EH (cell line): ENCODE results near the gene HEPN1.

Experiments
- DNase-seq: peaks from one replicate; pipeline ENCODE4 v3.0.0-alpha.2; 2015; ENCODE audit warnings: low read depth

HEPN1 gene

DNA sequence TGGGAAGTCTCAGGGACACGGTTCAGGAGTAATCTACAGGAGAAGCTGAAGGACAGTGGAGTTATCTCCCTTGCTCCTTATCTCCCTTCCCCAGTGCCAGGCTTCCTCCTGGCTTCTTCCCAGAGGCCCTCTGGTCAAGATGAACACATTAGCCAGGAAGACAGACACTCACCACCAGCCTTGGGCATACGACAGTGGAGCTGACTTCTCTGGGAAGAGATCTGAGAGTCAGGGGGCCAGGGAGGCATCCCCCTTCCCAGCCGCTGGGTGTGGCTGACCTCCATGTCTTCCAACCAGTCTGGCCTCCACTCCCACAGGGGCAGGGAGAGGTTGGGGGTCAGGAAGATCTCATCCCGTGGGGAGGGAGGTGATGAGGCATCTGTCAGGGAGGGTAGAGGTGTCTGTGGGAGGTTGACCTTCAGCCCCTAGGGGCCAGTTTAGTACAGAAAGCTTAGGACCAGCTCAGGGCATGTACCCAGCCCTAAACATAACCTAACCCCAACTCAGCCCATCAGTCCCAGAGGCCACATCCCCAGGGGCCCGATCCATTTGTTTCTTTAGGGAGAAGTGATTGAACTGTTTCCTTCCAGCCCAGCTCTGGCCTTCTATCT is 34.1 kb upstream of the HEPN1 start:
- no peak for DNase-seq

DNA sequence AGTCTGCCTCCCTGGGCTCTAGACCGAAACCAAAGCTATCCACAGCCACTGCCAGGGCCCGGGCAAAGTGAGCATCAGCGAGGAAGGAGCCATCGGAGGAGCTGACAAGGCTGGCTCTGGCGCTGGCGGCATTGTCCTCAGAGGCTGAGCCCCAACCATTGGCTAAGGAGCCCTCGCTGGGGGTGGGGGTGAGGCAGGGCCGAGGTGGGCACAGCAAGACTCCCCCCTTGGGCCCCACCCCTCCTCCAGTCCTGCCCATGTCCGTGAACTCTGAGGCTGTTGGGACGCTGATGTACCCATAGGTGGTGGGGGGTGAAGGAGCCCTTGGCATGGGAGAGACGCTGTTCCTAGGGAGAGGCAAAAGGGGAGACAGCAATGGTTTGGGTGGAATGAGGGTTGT is 32.6 kb upstream of the HEPN1 start:
- DNase-seq = no peak

DNA sequence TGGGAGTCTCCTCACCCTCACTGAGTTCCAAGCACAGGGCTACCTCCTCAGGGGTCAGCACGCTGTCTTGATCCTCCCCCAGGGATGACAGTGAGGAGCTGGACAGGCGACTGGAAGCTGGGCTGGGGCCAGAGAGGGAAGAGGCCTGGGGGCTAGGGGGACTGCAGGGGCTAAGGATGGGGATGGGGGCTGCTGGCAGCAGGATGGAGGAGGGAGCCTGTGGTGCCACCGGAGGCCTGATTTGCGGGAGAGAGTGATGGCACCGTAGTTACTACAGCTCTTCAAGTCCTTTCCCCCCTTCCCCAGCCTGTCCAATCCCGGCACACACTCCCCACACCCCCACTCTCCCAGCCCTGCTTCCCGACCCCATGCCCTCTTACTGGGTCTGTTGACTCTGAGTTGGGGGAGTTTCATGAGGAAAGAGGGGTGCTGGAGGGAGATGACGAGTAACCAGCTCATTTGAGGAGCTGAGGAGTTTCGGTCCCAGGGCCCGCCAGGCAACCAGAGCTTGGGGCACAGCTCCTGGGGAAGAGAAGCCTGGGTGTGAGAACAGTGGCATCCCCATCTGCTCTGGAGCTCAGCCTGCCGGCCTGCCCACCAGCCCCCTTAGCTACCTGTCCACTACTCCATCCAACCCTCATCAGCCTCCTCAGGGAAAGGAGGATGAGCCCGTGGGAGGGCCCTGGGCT is 31.9 kb upstream of the HEPN1 start:
- DNase-seq = no peak

DNA sequence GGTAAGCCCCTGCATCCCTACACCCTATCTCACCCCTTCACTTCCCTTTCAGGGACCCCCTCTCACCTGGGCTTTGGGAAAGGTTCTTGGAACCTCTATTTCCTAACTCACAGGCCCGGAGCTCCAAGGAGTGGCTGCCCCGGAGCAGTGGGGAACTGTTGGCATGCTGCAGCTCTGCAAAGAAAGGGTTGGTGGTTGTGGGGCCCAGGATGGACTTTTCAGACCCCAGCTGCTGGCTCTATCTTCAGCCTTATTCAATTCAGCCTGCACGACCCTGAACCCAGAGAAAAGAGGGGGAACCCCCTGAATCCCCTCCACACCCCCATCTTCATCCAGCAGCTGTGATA is 31.4 kb upstream of the HEPN1 start:
- no peak for DNase-seq

DNA sequence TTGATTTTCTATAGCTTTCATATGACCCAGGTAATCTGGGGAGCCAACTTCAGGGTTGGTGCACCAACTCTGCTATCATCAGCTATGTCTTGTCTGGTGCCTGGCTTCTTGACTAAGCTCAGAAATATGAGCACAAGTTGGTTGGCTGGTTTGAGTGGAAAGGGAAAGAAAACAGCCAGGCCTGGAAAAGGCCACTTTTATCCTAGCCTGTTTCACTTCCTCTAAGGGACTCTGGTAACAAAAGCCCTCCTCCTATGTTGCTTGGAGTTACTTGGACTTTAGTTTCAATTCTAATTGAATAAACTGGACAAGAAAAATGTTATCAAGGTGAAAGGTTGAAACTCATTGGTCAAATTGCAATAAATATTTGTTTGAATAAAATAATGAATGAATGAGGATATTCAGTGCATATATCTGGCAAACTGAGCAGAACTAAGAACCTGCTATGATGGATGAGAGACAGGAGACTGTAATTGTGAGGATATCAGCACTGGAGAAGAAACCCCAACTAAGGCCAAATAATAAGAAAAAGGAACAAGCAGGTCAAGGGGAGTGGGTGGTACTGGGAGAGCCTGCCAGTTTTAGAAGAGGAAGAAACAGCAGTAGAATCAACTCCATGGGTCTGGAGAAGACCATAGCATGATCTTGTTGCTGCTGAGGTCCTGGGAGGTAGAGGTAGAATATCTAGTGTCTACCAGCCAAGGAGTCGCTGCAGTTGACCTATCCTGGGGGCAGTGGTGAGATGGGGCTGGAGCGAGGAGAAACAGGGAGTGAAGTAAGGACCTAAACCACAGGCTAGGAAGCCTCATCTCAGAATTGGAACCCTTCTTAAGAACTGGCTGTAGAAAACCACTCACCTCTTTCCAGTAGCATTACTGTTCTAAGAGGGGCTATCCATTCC is 29.6 kb upstream of the HEPN1 start:
- no peak for DNase-seq

GRCh38 chr11:124890151-124890550 is 28.9 kb upstream of the HEPN1 start:
- no peak for DNase-seq

GRCh38 chr11:124890683-124891372 is 28.2 kb upstream of the HEPN1 start:
- no peak for DNase-seq

- DNase-seq = no peak
These were observed 27.6 kb upstream of the HEPN1 start for GRCh38 chr11:124891373-124891861.

- no peak for DNase-seq
These were observed 26.9 kb upstream of the HEPN1 start for GRCh38 chr11:124892146-124892545.

DNA sequence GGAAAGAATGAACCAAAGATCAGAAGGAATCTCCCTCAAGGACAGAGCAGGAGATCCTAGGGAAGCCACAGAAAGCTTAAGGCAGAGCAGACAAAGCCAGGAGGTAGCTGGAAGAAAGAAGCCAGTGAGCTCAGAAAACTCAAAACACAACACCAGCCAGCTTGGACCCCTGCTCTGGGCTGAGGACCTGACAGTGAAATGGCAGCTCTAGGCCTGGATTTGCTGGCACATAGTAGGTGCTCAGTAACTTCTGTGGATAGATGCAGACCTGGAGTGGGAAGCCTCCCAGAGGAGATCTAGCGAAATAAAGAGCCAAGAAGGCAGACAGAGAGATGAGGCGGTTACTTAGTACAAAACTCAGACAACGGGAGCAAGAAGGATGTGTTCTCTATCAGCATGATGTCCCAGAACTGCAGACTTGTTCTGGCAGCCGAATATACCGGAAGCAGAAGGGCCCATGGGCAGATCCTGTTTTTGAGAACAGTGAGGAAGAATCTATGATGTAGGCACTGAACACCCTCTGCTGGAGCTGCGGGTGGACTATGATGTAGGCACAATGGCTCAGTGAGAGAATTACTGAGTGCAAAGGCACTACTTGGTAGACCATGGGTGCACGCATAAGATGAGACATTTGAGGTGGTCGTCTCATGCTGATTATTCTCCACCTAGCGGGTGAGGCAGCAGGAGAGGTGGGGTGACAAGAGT is 26.1 kb upstream of the HEPN1 start:
- DNase-seq = no peak

DNA sequence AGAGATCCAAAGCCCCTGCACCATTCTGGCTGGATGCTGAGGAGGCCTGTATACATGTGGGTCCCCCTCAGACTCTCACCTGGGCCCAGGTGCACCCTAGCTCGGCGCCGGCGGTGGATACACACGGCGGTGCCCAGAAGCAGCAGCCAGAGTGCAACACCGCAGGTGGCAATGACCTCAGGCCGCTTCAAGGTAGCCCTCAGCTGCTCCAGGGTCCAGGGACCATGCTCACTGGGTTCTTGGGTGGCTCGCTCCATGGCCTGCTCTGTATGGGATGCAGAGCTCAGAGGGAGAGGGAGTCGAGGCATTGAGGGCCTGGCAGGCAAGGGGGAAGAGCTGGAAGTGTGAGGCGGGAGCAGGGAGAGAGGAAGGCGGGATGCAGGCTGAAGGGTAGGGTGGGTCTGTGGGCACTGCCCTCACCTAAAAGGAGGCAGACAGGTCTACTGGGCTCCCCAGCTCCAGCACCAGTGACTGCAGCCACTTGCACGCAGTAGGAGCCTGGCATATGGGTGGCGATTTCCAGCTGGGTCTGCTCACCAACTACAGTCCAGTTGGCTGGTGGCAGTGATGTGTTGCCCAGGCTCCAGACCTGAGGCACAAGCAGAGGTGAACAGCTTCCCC is 25.2 kb upstream of the HEPN1 start:
- no peak for DNase-seq

- peak; percentile 39 for DNase-seq
These were observed 24.2 kb upstream of the HEPN1 start for GRCh38 chr11:124894606-124895430.

DNA sequence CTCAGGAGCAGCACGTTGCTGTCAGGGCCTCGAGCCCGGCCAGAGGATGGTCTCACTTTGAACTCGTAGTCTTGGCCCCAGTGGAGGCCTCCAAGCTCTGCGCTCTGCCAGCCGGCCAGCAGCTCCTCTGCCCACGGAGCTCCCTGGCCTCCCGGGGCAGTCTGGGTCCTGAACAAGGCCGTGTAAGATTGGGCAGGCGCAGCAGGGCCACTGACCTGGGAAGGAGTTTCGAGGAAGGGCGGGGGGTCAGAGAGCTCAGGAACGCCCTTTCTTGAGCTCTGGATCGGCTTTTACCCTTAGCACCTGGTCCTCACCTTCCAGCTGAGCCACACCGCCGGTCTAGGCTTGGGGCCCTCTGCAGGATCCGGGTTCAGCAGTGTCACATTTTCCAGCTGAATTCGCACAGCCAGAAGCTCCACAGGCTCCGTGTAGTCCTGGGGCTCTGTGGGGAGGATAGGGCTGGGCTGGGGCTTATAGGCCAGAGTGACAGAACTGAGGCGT is 23.5 kb upstream of the HEPN1 start:
- no peak for DNase-seq

GRCh38 chr11:124896071-124896750 is 22.8 kb upstream of the HEPN1 start:
- DNase-seq = peak; percentile 73

- no peak for DNase-seq
These were observed 22.1 kb upstream of the HEPN1 start for GRCh38 chr11:124896821-124897391.

DNA sequence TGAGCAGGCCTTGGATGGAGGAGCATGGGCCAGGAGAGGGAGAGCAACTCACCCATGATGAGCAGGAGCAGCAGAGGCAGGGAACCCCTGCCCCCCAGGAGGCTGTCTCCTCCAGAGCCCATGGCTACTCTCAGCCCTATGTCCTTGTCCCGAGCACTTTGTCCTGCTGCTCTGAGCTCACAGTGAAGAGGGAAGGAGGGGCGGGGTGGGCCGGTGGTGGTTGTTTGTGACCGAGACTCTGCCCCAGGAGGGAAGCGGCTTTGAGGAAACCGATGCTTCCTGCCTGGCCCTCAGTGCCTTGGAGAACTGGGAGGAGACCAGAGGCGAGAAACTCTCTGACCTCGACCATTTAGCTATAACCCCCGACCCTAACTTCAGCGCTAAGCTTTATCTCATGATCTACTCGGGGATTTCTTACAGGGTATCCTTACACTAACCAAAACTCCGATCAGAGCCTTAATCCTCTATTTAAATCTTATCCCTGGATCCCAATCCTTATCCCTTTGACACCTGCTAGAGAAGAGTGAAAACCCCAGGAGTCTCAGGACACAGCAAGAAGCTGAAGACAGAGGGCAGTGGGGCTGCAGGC is 21.3 kb upstream of the HEPN1 start, which contains the start of gene ROBO4:
ROBO4 (minus strand) TSS at position 192 of the 589 bp plus-strand sequence; CDS start at position 122, 70 bp downstream.
- DNase-seq = no peak

GRCh38 chr11:124898263-124898680 is 20.8 kb upstream of the HEPN1 start:
- peak; percentile 92 for DNase-seq

GRCh38 chr11:124898711-124899110 is 20.3 kb upstream of the HEPN1 start:
- DNase-seq = peak; percentile 87
